Measurements from ENCODE around the gene GGA1.

Gene GGA1

GRCh38 chr22:37672920-37673455 lies 64.4 kb downstream of the GGA1 start:
- Histone ChIP-seq H3K9me3 (ENCODE audit: severe bottlenecking) (no peaks in the 10 kb centered on the region), H3K27ac (ENCODE audit: poor library complexity, severe bottlenecking) (no peak overlapping the region), H3K4me1 (ENCODE audit: insufficient read depth, poor library complexity, severe bottlenecking) (peaks cover 12% of the 10 kb centered on the region), H3K27me3 (ENCODE audit: insufficient read depth, poor library complexity, severe bottlenecking) (no peaks in the 10 kb centered on the region), H3K4me3 (ENCODE audit: severe bottlenecking) (no peak overlapping the region), H3K36me3 (ENCODE audit: low read depth) (peaks cover 15% of the 10 kb centered on the region)
- DNase-seq (ENCODE audit: low spot score) (no peak), ATAC-seq (ENCODE audit: low read depth) (no peak)
- TF ChIP-seq CTCF (IDR thresholded peaks at IDR 0.05; ENCODE audit: poor library complexity, severe bottlenecking): no peak

GRCh38 chr22:37674248-37674647 lies 65.6 kb downstream of the GGA1 start:
- TF ChIP-seq CTCF (IDR thresholded peaks at IDR 0.05; ENCODE audit: poor library complexity, severe bottlenecking): no peak
- H3K4me3 ChIP-seq (ENCODE audit: severe bottlenecking): no peak overlapping the region
- no peak for ATAC-seq (ENCODE audit: low read depth)

GRCh38 chr22:37674951-37675929 lies 66.6 kb downstream of the GGA1 start, which contains the start of gene LGALS1:
Gene LGALS1 (plus strand): TSS chr22:37675636. CDS start chr22:37675703, 67 bp downstream.
- H3K9me3 ChIP-seq (ENCODE audit: severe bottlenecking): no peaks in the 10 kb centered on the region
- H3K4me1 ChIP-seq (ENCODE audit: insufficient read depth, poor library complexity, severe bottlenecking): peaks cover 13% of the 10 kb centered on the region
- no peak for TF ChIP-seq CTCF (IDR thresholded peaks at IDR 0.05; ENCODE audit: poor library complexity, severe bottlenecking)
- H3K27me3 ChIP-seq (ENCODE audit: insufficient read depth, poor library complexity, severe bottlenecking): no peaks in the 10 kb centered on the region
- H3K36me3 ChIP-seq (ENCODE audit: low read depth): peaks cover 34% of the 10 kb centered on the region
- DNase-seq (ENCODE audit: low spot score) (peak; percentile 97), ATAC-seq (ENCODE audit: low read depth) (peak; percentile 75)
- peak within 1 kb of the TSS; percentile 63 for H3K4me3 ChIP-seq (ENCODE audit: severe bottlenecking)
- H3K27ac ChIP-seq (ENCODE audit: poor library complexity, severe bottlenecking): peak within 1 kb of the TSS; percentile 93

More at GRCh38 chr22:37674248-37674647, 65.6 kb downstream of the GGA1 start:
- peak overlapping the region; percentile 93 for H3K27ac ChIP-seq (ENCODE audit: poor library complexity, severe bottlenecking)
- no peaks in the 10 kb centered on the region for H3K27me3 ChIP-seq (ENCODE audit: insufficient read depth, poor library complexity, severe bottlenecking)
- H3K4me1 ChIP-seq (ENCODE audit: insufficient read depth, poor library complexity, severe bottlenecking): peaks cover 13% of the 10 kb centered on the region
- DNase-seq (ENCODE audit: low spot score): no peak
- peaks cover 26% of the 10 kb centered on the region for H3K36me3 ChIP-seq (ENCODE audit: low read depth)
- no peaks in the 10 kb centered on the region for H3K9me3 ChIP-seq (ENCODE audit: severe bottlenecking)

GRCh38 chr22:37675930-37676735 lies 67.5 kb downstream of the GGA1 start:
- no peak for DNase-seq (ENCODE audit: low spot score)

More at GRCh38 chr22:37675930-37676735, 67.5 kb downstream of the GGA1 start:
- no peaks in the 10 kb centered on the region for H3K27me3 ChIP-seq (ENCODE audit: insufficient read depth, poor library complexity, severe bottlenecking)
- ATAC-seq (ENCODE audit: low read depth): no peak
- peak overlapping the region; percentile 93 for H3K27ac ChIP-seq (ENCODE audit: poor library complexity, severe bottlenecking)
- peaks cover 34% of the 10 kb centered on the region for H3K36me3 ChIP-seq (ENCODE audit: low read depth)
- TF ChIP-seq CTCF (IDR thresholded peaks at IDR 0.05; ENCODE audit: poor library complexity, severe bottlenecking): no peak
- peaks cover 15% of the 10 kb centered on the region for H3K4me1 ChIP-seq (ENCODE audit: insufficient read depth, poor library complexity, severe bottlenecking)
- no peaks in the 10 kb centered on the region for H3K9me3 ChIP-seq (ENCODE audit: severe bottlenecking)
- peak overlapping the region; percentile 63 for H3K4me3 ChIP-seq (ENCODE audit: severe bottlenecking)
